Uterus (tissue), 4 donors: ENCODE results near the gene RAI1. TPM values are rescaled to one million over a fixed set of nuclear protein-coding genes. Genes with fewer than 3 reads are reported as not detected.

Source experiments
- DNase-seq, 2 donors: peaks; one replicate each; pipeline ENCODE4 v3.0.0-alpha.2; 2019 to 2020
- H3K27ac ChIP-seq, 2 donors: fragments of 200-600 bp; sonication (generic); 1 replicate in 1 of 2; 2 replicates in 1 of 2; pipeline ENCODE4 v1.5.1; 2016 to 2018
- H3K27me3 ChIP-seq, 2 donors: fragments of 200-600 bp; sonication (generic); one replicate each; pipeline ENCODE4 v1.5.1; 2018 to 2019; ENCODE audit warnings: control low read depth in 1 of 2
- H3K36me3 ChIP-seq, 2 donors: fragments of 200-600 bp; sonication (generic); one replicate each; pipeline ENCODE4 v1.5.1; 2019; ENCODE audit warnings: control low read depth in 1 of 2
- H3K4me1 ChIP-seq, 2 donors: fragments of 200-600 bp; sonication (generic); one replicate each; pipeline ENCODE4 v1.5.1; 2018 to 2019; ENCODE audit warnings: control low read depth in 1 of 2
- H3K4me3 ChIP-seq, 2 donors: fragments of 200-600 bp; sonication (generic); 1 replicate in 1 of 2; 2 replicates in 1 of 2; pipeline ENCODE4 v1.5.1; 2018 to 2019; ENCODE audit warnings: mild to moderate bottlenecking in 1 of 2
- H3K9me3 ChIP-seq, 2 donors: fragments of 200-600 bp; sonication (generic); one replicate each; pipeline ENCODE4 v1.5.1; 2019; ENCODE audit warnings: control low read depth in 1 of 2
- POLR2A ChIP-seq, 2 donors: fragments of 450-650 bp; IDR thresholded peaks; one replicate each; pipeline ENCODE4 v1.6.1; 2016; ENCODE audit warnings: antibody characterized with exemption in 2 of 2, mild to moderate bottlenecking in 1 of 2, moderate library complexity in 1 of 2
- intact Hi-C: fragments of 100-400 bp; cut with DNase I; formaldehyde crosslinking; loops from one replicate; pipeline ENCODE4 v1.15.1; 2023; ENCODE audit warnings: low total_unique reads
- total RNA-seq, 4 donors: library from RNA; depleted of rRNA in 3 of 4; stranded (reverse); fragments of >200 nt in 3 of 4; gene quantifications; one replicate each; pipeline versions ENCODE4 v1.1.0 to v1.2.4, GENCODE V29; 2014 to 2023
- TF ChIP-seq, protein P1 (sequence below), 4 experiments: fragments of 200-600 bp in 2 of 4; fragments of 450-650 bp in 2 of 4; sonication (generic) in 2 of 4; IDR thresholded peaks; one replicate each; pipeline ENCODE4 v1.5.1; 2016 to 2019; ENCODE audit warnings: antibody characterized with exemption in 4 of 4, mild to moderate bottlenecking in 2 of 4, moderate library complexity in 1 of 4
- donor health status: DM: yes; HTN: yes; CAD: no.

The RAI1 gene
- total RNA-seq, 4 donors from 2014 or later = 10.0 to 66.1 (median 15.3) TPM

DNA sequence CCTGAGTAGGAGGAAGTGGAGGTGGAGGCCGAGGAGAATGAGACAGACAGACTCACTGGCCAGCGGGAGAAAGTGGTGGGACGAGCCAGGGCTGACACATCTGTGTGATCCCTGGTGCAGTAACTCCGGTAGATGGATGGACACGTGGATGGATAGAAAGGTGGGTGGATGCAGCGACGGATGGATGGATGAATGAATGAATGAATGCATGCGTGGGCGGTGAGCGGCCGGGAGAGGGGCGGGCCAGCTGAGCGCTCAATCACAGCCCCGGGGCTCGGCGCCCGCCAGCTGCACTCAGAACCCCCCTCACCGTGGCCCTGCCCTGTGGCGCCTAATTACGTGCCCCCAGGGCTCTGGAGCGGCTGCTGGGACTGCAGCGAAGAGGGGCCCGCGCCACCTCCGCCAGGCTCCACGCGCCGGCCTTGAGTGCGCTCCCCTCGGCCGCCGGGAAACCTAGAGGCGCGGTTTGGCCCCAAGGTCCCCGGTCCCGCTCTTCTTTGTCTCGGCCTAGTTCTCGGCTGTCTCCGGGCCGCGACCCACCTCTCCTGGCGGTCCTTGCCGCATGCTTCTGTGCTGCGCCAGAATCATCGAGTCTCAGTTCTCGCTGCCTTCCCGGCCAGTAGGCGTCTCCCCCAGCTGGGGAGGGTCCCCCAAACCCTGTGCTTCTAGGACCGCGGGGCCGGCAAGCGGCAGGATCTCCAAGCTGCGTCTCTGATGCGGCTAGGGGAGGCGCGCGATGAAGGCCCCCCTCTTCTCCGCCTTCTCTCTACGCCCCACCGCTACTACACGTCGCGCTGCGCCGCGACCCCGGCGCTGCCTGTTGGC, 41.0 kb downstream of the RAI1 start:
- H3K4me3 ChIP-seq = peak overlapping the region; percentile 27 to 41
- peaks cover 0 to 22% of the 10 kb centered on the region in 2 donors for H3K4me1 ChIP-seq
- H3K36me3 ChIP-seq = no peaks in the 10 kb centered on the region
- no peaks in the 10 kb centered on the region for H3K9me3 ChIP-seq
- no peaks in the 10 kb centered on the region for H3K27me3 ChIP-seq
- TF ChIP-seq POLR2A (IDR thresholded peaks at IDR 0.05) = no peak
- TF ChIP-seq, protein P1, sequence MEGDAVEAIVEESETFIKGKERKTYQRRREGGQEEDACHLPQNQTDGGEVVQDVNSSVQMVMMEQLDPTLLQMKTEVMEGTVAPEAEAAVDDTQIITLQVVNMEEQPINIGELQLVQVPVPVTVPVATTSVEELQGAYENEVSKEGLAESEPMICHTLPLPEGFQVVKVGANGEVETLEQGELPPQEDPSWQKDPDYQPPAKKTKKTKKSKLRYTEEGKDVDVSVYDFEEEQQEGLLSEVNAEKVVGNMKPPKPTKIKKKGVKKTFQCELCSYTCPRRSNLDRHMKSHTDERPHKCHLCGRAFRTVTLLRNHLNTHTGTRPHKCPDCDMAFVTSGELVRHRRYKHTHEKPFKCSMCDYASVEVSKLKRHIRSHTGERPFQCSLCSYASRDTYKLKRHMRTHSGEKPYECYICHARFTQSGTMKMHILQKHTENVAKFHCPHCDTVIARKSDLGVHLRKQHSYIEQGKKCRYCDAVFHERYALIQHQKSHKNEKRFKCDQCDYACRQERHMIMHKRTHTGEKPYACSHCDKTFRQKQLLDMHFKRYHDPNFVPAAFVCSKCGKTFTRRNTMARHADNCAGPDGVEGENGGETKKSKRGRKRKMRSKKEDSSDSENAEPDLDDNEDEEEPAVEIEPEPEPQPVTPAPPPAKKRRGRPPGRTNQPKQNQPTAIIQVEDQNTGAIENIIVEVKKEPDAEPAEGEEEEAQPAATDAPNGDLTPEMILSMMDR (IDR thresholded peaks at IDR 0.05) = peak in 1 of 4 experiments; percentile 11
- DNase-seq = no peak
- no peak overlapping the region for H3K27ac ChIP-seq
- intact Hi-C loops = no loop called here

DNA sequence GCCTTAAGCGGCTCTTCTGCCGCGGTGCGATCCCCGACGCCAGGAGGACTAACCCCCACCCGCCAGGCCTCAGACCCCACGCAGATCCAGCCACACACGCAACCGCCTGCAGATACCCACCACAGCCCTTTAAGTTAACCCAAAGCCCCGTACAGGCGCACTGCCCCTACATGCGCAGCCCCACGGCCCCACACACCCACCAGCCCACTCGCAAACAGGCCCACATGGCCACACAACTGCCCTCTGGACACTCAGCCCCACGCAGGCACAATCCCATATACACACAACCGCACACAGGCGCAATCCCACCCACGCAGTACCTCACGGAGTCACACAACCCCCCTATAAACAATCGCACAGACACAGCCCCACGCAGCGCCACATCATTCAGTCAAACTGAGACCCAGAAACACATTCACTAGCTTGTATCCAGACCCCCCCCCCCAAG, 41.7 kb downstream of the RAI1 start:
- intact Hi-C loops = no loop called here
- H3K4me1 ChIP-seq = peaks cover 0 to 22% of the 10 kb centered on the region in 2 donors

DNA sequence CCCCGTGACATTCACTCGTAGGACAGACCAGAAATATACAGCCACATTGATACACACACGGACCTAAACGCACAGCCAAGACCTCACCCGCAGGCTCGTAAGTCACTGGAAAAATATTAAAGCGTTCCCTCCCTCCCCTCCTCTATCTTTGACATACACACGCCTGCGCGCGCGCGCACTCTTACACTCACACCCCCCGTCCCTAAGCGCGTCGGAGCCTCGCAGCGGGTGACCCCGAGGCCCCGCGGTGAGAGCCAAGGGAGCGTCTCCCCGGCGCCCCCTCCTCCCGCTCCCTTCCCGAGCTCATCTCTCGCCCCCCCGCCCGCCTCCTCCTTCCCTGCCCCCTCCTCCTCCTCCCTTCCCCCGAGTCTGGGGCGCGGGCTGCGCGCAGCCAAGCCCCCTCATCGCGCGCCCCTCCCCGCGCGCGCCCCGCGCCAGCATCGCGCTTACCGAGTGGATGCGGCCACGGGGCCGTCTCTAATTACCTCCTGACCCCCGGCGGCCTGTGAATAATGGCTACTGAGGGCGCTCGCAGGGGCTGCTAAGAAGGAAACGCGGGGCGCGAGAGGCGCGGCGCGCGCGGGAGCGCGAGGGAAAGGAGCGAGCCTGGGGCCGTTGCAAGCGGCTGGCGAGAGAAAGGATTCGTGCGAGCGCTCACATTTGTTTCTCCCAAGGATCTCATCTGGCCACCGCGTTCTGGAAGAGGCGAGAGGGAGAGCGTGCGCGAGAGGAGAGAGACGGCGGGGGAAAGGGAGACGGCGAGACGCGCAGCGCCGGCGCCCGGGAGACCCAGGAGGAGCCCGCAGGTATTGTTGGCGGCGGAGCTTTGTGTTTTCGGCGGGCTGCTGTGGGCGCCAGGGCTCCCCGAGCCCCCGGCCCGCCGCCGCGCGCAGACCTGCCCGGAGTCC, 42.4 kb downstream of the RAI1 start:
- Histone ChIP-seq H3K27ac (peak overlapping the region; percentile 36 to 50), H3K4me1 (peaks cover 0 to 22% of the 10 kb centered on the region in 2 donors), H3K36me3 (no peaks in the 10 kb centered on the region), H3K27me3 (no peaks in the 10 kb centered on the region), H3K9me3 (no peaks in the 10 kb centered on the region), H3K4me3 (peak overlapping the region; percentile 27 to 41)
- no peak for DNase-seq
- intact Hi-C loops = no loop called here
- TF ChIP-seq, protein P1 (IDR thresholded peaks at IDR 0.05) = no peak
- no peak for TF ChIP-seq POLR2A (IDR thresholded peaks at IDR 0.05)

More for the DNA sequence above, 41.7 kb downstream of the RAI1 start:
- DNase-seq = no peak
- H3K9me3 ChIP-seq = no peaks in the 10 kb centered on the region
- TF ChIP-seq POLR2A (IDR thresholded peaks at IDR 0.05) = no peak
- TF ChIP-seq, protein P1 (IDR thresholded peaks at IDR 0.05) = no peak
- H3K36me3 ChIP-seq = no peaks in the 10 kb centered on the region
- no peak overlapping the region for H3K27ac ChIP-seq
- peak overlapping the region; percentile 27 to 41 for H3K4me3 ChIP-seq
- H3K27me3 ChIP-seq = no peaks in the 10 kb centered on the region

DNA sequence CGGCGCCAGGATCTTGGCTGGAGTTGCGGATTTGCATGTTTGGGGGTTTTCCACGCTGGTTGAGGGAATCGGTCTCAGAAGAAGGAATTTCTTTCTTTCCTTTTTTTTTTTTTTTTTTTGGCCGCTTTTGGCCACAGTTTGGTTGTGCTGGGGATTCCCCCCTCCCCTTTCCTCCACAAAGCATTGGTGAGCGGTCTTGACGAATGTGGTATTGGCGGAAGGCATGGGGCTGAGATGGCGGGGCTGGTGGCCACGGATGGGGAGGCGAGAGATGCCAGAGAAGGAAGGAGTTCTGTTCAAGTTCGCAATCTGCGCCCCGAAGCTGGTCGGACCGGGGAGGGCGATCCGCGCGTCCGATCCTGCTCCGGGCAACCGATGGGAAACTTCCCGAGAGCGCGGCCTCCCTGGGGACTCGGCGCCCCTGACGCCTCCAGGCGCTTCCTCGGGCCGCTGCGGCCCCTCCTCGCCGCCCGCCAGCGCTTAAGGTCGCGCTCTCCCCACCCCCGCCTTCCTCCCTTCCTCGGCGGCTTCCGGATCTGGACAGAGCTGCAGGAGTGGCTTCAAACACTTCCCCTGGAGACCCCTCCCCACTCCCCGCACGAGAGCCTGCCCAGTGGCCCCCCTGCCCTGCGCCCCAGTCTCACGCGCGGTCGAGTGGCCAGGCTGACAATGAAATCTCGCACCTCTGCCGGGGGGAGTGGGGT, 43.2 kb downstream of the RAI1 start:
- no peaks in the 10 kb centered on the region for H3K9me3 ChIP-seq
- intact Hi-C loops = no loop called here
- H3K27ac ChIP-seq = peak overlapping the region; percentile 36 to 37
- no peaks in the 10 kb centered on the region for H3K36me3 ChIP-seq
- DNase-seq = no peak
- TF ChIP-seq, protein P1 (IDR thresholded peaks at IDR 0.05) = no peak
- no peak for TF ChIP-seq POLR2A (IDR thresholded peaks at IDR 0.05)
- H3K4me3 ChIP-seq = peak overlapping the region; percentile 27 to 41
- H3K4me1 ChIP-seq = peaks cover 0 to 22% of the 10 kb centered on the region in 2 donors
- no peaks in the 10 kb centered on the region for H3K27me3 ChIP-seq
